Tibial nerve (tissue), 4 donors: ENCODE results near the gene METTL23.

ENCODE experiments used
- CTCF ChIP-seq, 5 experiments: fragments of 200-600 bp in 3 of 5; fragments of 450-650 bp in 2 of 5; sonication (generic) in 3 of 5; IDR thresholded peaks; one replicate each; pipeline ENCODE4 v1.5.1; 2016 to 2019; ENCODE audit warnings: antibody characterized with exemption in 5 of 5, mild to moderate bottlenecking in 3 of 5, moderate library complexity in 2 of 5
- EP300 ChIP-seq, 2 donors: sonication (generic); formaldehyde crosslinking; IDR thresholded peaks; one replicate each; pipeline ENCODE4 v1.6.1; 2017; ENCODE audit warnings: antibody characterized with exemption in 2 of 2, mild to moderate bottlenecking in 1 of 2

DNA sequence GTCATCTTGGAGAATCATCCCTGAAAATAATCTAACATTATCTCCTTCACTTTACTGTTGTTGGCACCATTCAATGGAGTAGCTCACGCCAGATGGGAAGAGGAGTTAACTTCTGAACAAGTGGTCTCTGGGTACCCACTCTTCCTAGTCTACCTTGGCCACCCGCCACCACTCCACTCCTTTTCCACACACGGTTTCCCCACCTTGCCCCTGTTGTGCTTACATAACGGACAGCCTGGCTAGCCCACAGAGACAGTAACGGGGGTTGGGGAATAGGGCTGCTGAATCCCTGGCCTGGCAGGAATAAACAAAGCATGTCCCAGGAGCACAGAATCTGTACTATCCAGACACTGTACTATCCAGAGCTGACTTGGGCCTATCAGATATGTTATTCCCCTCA lies 12.3 kb upstream of the METTL23 start:
- TF ChIP-seq CTCF (IDR thresholded peaks at IDR 0.05): no peak
- TF ChIP-seq EP300 (IDR thresholded peaks at IDR 0.05): no peak
